GM23338 (cell line): Measurements from ENCODE around the gene GATAD2B. TPM values are rescaled to one million over a fixed set of nuclear protein-coding genes. Genes with fewer than 3 reads are reported as not detected.
A peak's percentile ranks its signal among the peaks of the same experiment; 100 is the strongest.

Experiments used
- ATAC-seq: fragments of 200-7000 bp; cut with Tn5 transposase; 3 replicates; pipeline ENCODE4 v1.9.1; 2020
- DNase-seq: peaks from one replicate; pipeline ENCODE4 v3.0.0-alpha.2; 2015; ENCODE audit warnings: low spot score
- H2AFZ ChIP-seq: fragments of 200-600 bp; sonication (generic); 2 replicates; pipeline ENCODE4 v1.8.0; 2016; ENCODE audit warnings: antibody characterized with exemption, mild to moderate bottlenecking, moderate library complexity
- H3F3A ChIP-seq: fragments of 200-600 bp; sonication (generic); replicated peaks from 2 replicates; pipeline ENCODE4 v1.8.0; 2017; ENCODE audit warnings: antibody characterized with exemption, mixed run types, low read depth
- H3K27ac ChIP-seq: fragments of 200-600 bp; sonication (generic); 2 replicates; pipeline ENCODE4 v1.6.1; 2016; ENCODE audit warnings: low read depth
- H3K27me3 ChIP-seq: fragments of 200-600 bp; sonication (generic); 2 replicates; pipeline ENCODE4 v1.8.0; 2016; ENCODE audit warnings: mild to moderate bottlenecking, mixed run types, moderate library complexity; ENCODE audit not compliant: insufficient read depth
- H3K36me3 ChIP-seq: fragments of 200-600 bp; sonication (generic); 2 replicates; pipeline ENCODE4 v1.8.0; 2016; ENCODE audit warnings: mild to moderate bottlenecking; ENCODE audit not compliant: insufficient read depth
- H3K4me1 ChIP-seq: fragments of 200-600 bp; sonication (generic); 2 replicates; pipeline ENCODE4 v1.8.0; 2016; ENCODE audit warnings: mild to moderate bottlenecking, moderate library complexity; ENCODE audit not compliant: insufficient read depth
- H3K4me2 ChIP-seq: fragments of 200-600 bp; sonication (generic); 2 replicates; pipeline ENCODE4 v1.7.1; 2017; ENCODE audit warnings: mixed run types
- H3K4me3 ChIP-seq: fragments of 200-600 bp; sonication (generic); 2 replicates; pipeline ENCODE4 v1.6.1; 2016; ENCODE audit warnings: mixed run types
- H3K79me2 ChIP-seq: fragments of 200-600 bp; sonication (generic); replicated peaks from 2 replicates; pipeline ENCODE4 v1.8.0; 2017; ENCODE audit warnings: mild to moderate bottlenecking; ENCODE audit not compliant: insufficient read depth
- H3K9me2 ChIP-seq: fragments of 200-600 bp; sonication (generic); 2 replicates; pipeline ENCODE4 v1.8.0; 2017; ENCODE audit not compliant: insufficient read depth
- H4K20me1 ChIP-seq: fragments of 200-600 bp; sonication (generic); replicated peaks from 2 replicates; pipeline ENCODE4 v1.8.0; 2017; ENCODE audit warnings: mild to moderate bottlenecking; ENCODE audit not compliant: insufficient read depth
- H3K27ac Mint-ChIP-seq: 2 replicates; pipeline ENCODE4 v1.8.0; 2020; ENCODE audit warnings: inconsistent platforms, mild to moderate bottlenecking, moderate library complexity, mixed read lengths
- H3K27me3 Mint-ChIP-seq: 3 replicates; pipeline ENCODE4 v1.8.0; 2022; ENCODE audit warnings: low read depth, mild to moderate bottlenecking, moderate library complexity, mixed read lengths, inconsistent platforms; ENCODE audit not compliant: insufficient read depth, poor library complexity
- H3K36me3 Mint-ChIP-seq: 3 replicates; pipeline ENCODE4 v1.8.0; 2021; ENCODE audit warnings: low read depth, mild to moderate bottlenecking, inconsistent platforms, moderate library complexity, mixed read lengths
- H3K4me1 Mint-ChIP-seq: 3 replicates; pipeline ENCODE4 v1.8.0; 2020; ENCODE audit warnings: mild to moderate bottlenecking, inconsistent platforms, mixed read lengths
- H3K4me3 Mint-ChIP-seq: 3 replicates; pipeline ENCODE4 v1.8.0; 2021; ENCODE audit warnings: moderate library complexity, mild to moderate bottlenecking, inconsistent platforms, mixed read lengths
- H3K9me3 Mint-ChIP-seq: 3 replicates; pipeline ENCODE4 v1.8.0; 2020; ENCODE audit warnings: moderate library complexity, mild to moderate bottlenecking, inconsistent platforms, mixed read lengths
- CREB1 ChIP-seq: fragments of 250-450 bp; sonication (Bioruptor Pico); IDR thresholded peaks from 2 replicates; pipeline ENCODE4 v1.5.0; 2020; ENCODE audit warnings: low read depth, mild to moderate bottlenecking, moderate library complexity
- EZH2 ChIP-seq: fragments of 200-600 bp; sonication (generic); IDR thresholded peaks from one replicate; pipeline ENCODE4 v1.8.0; 2017; ENCODE audit warnings: antibody characterized with exemption, mild to moderate bottlenecking, low read depth; ENCODE audit not compliant: unreplicated experiment
- EZH2phosphoT487 ChIP-seq: fragments of 200-600 bp; sonication (generic); IDR thresholded peaks from one replicate; pipeline ENCODE4 v1.8.1; 2018; ENCODE audit warnings: antibody characterized with exemption; ENCODE audit not compliant: unreplicated experiment
- JUNB ChIP-seq: IDR thresholded peaks from one replicate; pipeline ENCODE4 v1.6.1; 2016; ENCODE audit warnings: antibody characterized with exemption; ENCODE audit not compliant: unreplicated experiment
- POLR2AphosphoS5 ChIP-seq: IDR thresholded peaks from 2 replicates; pipeline ENCODE4 v1.6.1; 2016; ENCODE audit warnings: antibody characterized with exemption, low read depth
- REST ChIP-seq: IDR thresholded peaks from one replicate; pipeline ENCODE4 v1.6.1; 2018; ENCODE audit warnings: antibody characterized with exemption; ENCODE audit not compliant: unreplicated experiment
- STAT1 ChIP-seq: IDR thresholded peaks from one replicate; pipeline ENCODE4 v1.6.1; 2016; ENCODE audit warnings: antibody characterized with exemption; ENCODE audit not compliant: unreplicated experiment
- ZNF114 ChIP-seq: fragments of 250-450 bp; sonication (Bioruptor Pico); IDR thresholded peaks from 2 replicates; pipeline ENCODE4 v1.5.0; 2020; ENCODE audit warnings: mild to moderate bottlenecking, moderate library complexity
- ZNF331 ChIP-seq: fragments of 250-450 bp; sonication (Bioruptor Pico); IDR thresholded peaks from 2 replicates; pipeline ENCODE4 v1.5.0; 2020; ENCODE audit warnings: low read depth, mild to moderate bottlenecking, moderate library complexity
- polyA plus RNA-seq: library from polyadenylated mRNA; unstranded; fragments of >200 nt; fragmentation: Nextera tagmentation; extraction: Ambion mirVana; gene quantifications from 2 replicates; pipeline ENCODE4 v1.2.1, GENCODE V29; 2016
- total RNA-seq: library from RNA; depleted of rRNA; stranded (reverse); fragments of >200 nt; shearing (Covaris generic); gene quantifications from 2 replicates; pipeline ENCODE4 v1.2.3, GENCODE V29; 2014
- TF ChIP-seq, protein P1 (sequence below): fragments of 250-450 bp; sonication (Bioruptor Pico); IDR thresholded peaks from 2 replicates; pipeline ENCODE4 v1.5.0; 2020; ENCODE audit warnings: mild to moderate bottlenecking, moderate library complexity
- TF ChIP-seq, protein P2 (sequence below), 2 experiments: fragments of 200-600 bp in 1 of 2; sonication (generic) in 1 of 2; conservative IDR thresholded peaks; 2 replicates each; pipeline versions ENCODE4 v1.5.1 to v1.6.1; 2016 to 2017; ENCODE audit warnings: antibody characterized with exemption in 2 of 2, low read depth in 2 of 2, mild to moderate bottlenecking in 2 of 2, moderate library complexity in 1 of 2

The GATAD2B gene
- total and polyA plus RNA-seq, 2 experiments from 2014 or later = 5.2 to 17.8 TPM

- TF ChIP-seq, protein P1, sequence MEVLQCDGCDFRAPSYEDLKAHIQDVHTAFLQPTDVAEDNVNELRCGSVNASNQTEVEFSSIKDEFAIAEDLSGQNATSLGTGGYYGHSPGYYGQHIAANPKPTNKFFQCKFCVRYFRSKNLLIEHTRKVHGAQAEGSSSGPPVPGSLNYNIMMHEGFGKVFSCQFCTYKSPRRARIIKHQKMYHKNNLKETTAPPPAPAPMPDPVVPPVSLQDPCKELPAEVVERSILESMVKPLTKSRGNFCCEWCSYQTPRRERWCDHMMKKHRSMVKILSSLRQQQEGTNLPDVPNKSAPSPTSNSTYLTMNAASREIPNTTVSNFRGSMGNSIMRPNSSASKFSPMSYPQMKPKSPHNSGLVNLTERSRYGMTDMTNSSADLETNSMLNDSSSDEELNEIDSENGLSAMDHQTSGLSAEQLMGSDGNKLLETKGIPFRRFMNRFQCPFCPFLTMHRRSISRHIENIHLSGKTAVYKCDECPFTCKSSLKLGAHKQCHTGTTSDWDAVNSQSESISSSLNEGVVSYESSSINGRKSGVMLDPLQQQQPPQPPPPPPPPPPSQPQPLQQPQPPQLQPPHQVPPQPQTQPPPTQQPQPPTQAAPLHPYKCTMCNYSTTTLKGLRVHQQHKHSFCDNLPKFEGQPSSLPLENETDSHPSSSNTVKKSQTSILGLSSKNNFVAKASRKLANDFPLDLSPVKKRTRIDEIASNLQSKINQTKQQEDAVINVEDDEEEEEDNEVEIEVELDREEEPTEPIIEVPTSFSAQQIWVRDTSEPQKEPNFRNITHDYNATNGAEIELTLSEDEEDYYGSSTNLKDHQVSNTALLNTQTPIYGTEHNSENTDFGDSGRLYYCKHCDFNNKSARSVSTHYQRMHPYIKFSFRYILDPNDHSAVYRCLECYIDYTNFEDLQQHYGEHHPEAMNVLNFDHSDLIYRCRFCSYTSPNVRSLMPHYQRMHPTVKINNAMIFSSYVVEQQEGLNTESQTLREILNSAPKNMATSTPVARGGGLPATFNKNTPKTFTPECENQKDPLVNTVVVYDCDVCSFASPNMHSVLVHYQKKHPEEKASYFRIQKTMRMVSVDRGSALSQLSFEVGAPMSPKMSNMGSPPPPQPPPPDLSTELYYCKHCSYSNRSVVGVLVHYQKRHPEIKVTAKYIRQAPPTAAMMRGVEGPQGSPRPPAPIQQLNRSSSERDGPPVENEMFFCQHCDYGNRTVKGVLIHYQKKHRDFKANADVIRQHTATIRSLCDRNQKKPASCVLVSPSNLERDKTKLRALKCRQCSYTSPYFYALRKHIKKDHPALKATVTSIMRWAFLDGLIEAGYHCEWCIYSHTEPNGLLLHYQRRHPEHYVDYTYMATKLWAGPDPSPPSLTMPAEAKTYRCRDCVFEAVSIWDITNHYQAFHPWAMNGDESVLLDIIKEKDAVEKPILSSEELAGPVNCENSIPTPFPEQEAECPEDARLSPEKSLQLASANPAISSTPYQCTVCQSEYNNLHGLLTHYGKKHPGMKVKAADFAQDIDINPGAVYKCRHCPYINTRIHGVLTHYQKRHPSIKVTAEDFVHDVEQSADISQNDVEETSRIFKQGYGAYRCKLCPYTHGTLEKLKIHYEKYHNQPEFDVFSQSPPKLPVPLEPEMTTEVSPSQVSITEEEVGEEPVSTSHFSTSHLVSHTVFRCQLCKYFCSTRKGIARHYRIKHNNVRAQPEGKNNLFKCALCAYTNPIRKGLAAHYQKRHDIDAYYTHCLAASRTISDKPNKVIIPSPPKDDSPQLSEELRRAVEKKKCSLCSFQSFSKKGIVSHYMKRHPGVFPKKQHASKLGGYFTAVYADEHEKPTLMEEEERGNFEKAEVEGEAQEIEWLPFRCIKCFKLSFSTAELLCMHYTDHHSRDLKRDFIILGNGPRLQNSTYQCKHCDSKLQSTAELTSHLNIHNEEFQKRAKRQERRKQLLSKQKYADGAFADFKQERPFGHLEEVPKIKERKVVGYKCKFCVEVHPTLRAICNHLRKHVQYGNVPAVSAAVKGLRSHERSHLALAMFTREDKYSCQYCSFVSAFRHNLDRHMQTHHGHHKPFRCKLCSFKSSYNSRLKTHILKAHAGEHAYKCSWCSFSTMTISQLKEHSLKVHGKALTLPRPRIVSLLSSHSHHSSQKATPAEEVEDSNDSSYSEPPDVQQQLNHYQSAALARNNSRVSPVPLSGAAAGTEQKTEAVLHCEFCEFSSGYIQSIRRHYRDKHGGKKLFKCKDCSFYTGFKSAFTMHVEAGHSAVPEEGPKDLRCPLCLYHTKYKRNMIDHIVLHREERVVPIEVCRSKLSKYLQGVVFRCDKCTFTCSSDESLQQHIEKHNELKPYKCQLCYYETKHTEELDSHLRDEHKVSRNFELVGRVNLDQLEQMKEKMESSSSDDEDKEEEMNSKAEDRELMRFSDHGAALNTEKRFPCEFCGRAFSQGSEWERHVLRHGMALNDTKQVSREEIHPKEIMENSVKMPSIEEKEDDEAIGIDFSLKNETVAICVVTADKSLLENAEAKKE (CRISPR knock-in tag) = no peak
These were observed 6.1 kb upstream of the GATAD2B start (continued) for GRCh38 chr1:153928791-153929341.

GRCh38 chr1:153928245-153928644 lies 5.5 kb upstream of the GATAD2B start:
- Histone ChIP-seq H3K27ac (peak overlapping the region; percentile 67; the same call in 1 of the 2 replicates), H3K4me2 (no peak overlapping the region), H4K20me1 (no peaks in the 10 kb centered on the region; the same call in 1 of the 2 replicates), H3K4me3 (no peak overlapping the region), H3K9me2 (no peaks in the 10 kb centered on the region), H3K79me2 (no peaks in the 10 kb centered on the region), H3K4me1 (peaks cover 4% of the 10 kb centered on the region; the same call in 1 of the 2 replicates), H3F3A (peaks cover 15% of the 10 kb centered on the region; the same call in 1 of the 2 replicates), H3K27me3 (no peaks in the 10 kb centered on the region), H3K36me3 (no peaks in the 10 kb centered on the region), H2AFZ (no peak overlapping the region)
- DNase-seq = no peak
- ATAC-seq = no peak
- Mint-ChIP-seq H3K9me3 (no peaks in the 10 kb centered on the region; the same call in 2 of the 3 replicates), H3K4me3 (no peak overlapping the region), H3K4me1 (peaks cover 2% of the 10 kb centered on the region; the same call in 1 of the 3 replicates), H3K27me3 (peaks cover 10% of the 10 kb centered on the region), H3K27ac (no peak overlapping the region), H3K36me3 (peaks cover 23% of the 10 kb centered on the region; the same call in 2 of the 3 replicates)
- TF ChIP-seq EZH2 = no peak
- TF ChIP-seq POLR2AphosphoS5 = no peak
- TF ChIP-seq STAT1 = no peak
- TF ChIP-seq ZNF114 = no peak
- no peak for TF ChIP-seq CREB1
- no peak for TF ChIP-seq EZH2phosphoT487
- TF ChIP-seq ZNF331 (CRISPR knock-in tag) = no peak
- no peak for TF ChIP-seq JUNB
- TF ChIP-seq REST = no peak
- TF ChIP-seq, protein P2, sequence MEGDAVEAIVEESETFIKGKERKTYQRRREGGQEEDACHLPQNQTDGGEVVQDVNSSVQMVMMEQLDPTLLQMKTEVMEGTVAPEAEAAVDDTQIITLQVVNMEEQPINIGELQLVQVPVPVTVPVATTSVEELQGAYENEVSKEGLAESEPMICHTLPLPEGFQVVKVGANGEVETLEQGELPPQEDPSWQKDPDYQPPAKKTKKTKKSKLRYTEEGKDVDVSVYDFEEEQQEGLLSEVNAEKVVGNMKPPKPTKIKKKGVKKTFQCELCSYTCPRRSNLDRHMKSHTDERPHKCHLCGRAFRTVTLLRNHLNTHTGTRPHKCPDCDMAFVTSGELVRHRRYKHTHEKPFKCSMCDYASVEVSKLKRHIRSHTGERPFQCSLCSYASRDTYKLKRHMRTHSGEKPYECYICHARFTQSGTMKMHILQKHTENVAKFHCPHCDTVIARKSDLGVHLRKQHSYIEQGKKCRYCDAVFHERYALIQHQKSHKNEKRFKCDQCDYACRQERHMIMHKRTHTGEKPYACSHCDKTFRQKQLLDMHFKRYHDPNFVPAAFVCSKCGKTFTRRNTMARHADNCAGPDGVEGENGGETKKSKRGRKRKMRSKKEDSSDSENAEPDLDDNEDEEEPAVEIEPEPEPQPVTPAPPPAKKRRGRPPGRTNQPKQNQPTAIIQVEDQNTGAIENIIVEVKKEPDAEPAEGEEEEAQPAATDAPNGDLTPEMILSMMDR (conservative IDR thresholded peaks at IDR 0.05; ENCODE audit: low read depth in 2 of 2) = no peak
